K562 (cell line): ENCODE data around the gene PRM3. TPM values are rescaled to one million over a fixed set of nuclear protein-coding genes. Genes with fewer than 3 reads are reported as not detected.

Source experiments
- ATAC-seq: fragments of 200-7000 bp; cut with Tn5 transposase; 3 replicates; pipeline ENCODE4 v1.9.1; 2020; ENCODE audit warnings: moderate library complexity
- BruUV-seq: library from RNA; stranded (reverse); fragments of 400-500 nt; replicated peaks from 2 replicates; lab custom pipeline; 2021; lab: Mats Ljungman, UMichigan
- CTCF ChIA-PET: fragments of 300-600 bp; formaldehyde crosslinking; extraction: SDS; loops from one replicate; lab custom pipeline; 2021; ENCODE audit warnings: low intra/inter-chr PET ratio; lab: Yijun Ruan, JAX
- POLR2A ChIA-PET: fragments of 300-600, 350-650 bp; sonication (Branson Sonifier 250); formaldehyde crosslinking; extraction: SDS; loops from one replicate; lab custom pipeline; 2021; ENCODE audit warnings: antibody characterized with exemption, inconsistent platforms; lab: Yijun Ruan, JAX
- DNase-seq, 4 experiments: peaks; one replicate each; pipeline versions ENCODE4 v3.0.0 to v3.0.0-alpha.2; 2011 to 2018; ENCODE audit warnings: low spot score in 3 of 4, mixed read lengths in 3 of 4; ENCODE audit errors: extremely low read depth in 1 of 4
- FAIRE-seq: peaks from 2 replicates; lab custom pipeline; 2011; peaks lifted over from hg19 to GRCh38; lab: Jason Lieb, UNC
- H2AFZ ChIP-seq: 2 replicates; pipeline ENCODE4 v1.6.0; 2011; ENCODE audit warnings: low read depth, low read length, control low read depth, inconsistent platforms
- H3K27ac ChIP-seq: fragments of 200-600 bp; 3 replicates; pipeline ENCODE4 v1.8.0; 2011; ENCODE audit warnings: low read depth, mild to moderate bottlenecking, control low read depth, inconsistent platforms, low read length, moderate library complexity, mixed read lengths; ENCODE audit errors: extremely low read depth
- H3K27me3 ChIP-seq, 2 experiments: fragments of 300-600 bp in 1 of 2; 2 replicates in 1 of 2; 3 replicates in 1 of 2; pipeline versions ENCODE4 v1.6.0 to v1.8.0; 2011; ENCODE audit warnings: inconsistent platforms in 2 of 2, low read length in 2 of 2, mild to moderate bottlenecking in 1 of 2, mixed read lengths in 1 of 2, moderate library complexity in 1 of 2; ENCODE audit not compliant: control insufficient read depth in 2 of 2, insufficient read depth in 2 of 2
- H3K36me3 ChIP-seq: fragments of 300-600 bp; 3 replicates; pipeline ENCODE4 v1.8.0; 2011; ENCODE audit warnings: mild to moderate bottlenecking, low read length, inconsistent platforms; ENCODE audit not compliant: control insufficient read depth, insufficient read depth
- H3K4me1 ChIP-seq, 2 experiments: fragments of 200-600 bp in 1 of 2; replicated peaks in 1 of 2; 2 replicates in 1 of 2; 3 replicates in 1 of 2; pipeline versions ENCODE4 v1.5.1 to v1.8.0; 2011; ENCODE audit warnings: inconsistent platforms in 2 of 2, low read length in 2 of 2, mild to moderate bottlenecking in 1 of 2, mixed read lengths in 1 of 2, moderate library complexity in 1 of 2; ENCODE audit not compliant: control insufficient read depth in 2 of 2, insufficient read depth in 2 of 2
- H3K4me2 ChIP-seq: 2 replicates; pipeline ENCODE4 v1.6.1; 2011; ENCODE audit warnings: low read length, control low read depth, inconsistent platforms, mixed read lengths; ENCODE audit not compliant: insufficient read depth
- H3K4me3 ChIP-seq: fragments of 200-600 bp; sonication (generic), shearing (Covaris generic); 2 replicates; pipeline ENCODE4 v1.5.1; 2016; ENCODE audit warnings: control low read depth, inconsistent platforms
- H3K79me2 ChIP-seq: fragments of 200-600 bp; 3 replicates; pipeline ENCODE4 v1.8.0; 2011; ENCODE audit warnings: low read length, inconsistent platforms; ENCODE audit not compliant: control insufficient read depth, insufficient read depth
- H3K9ac ChIP-seq, 2 experiments: 2 replicates each; pipeline versions ENCODE4 v1.6.0 to v1.6.1; 2011; ENCODE audit warnings: low read depth in 2 of 2, low read length in 2 of 2, control low read depth in 1 of 2, inconsistent platforms in 1 of 2, mild to moderate bottlenecking in 1 of 2, mixed read lengths in 1 of 2; ENCODE audit not compliant: insufficient read depth in 1 of 2
- H3K9me1 ChIP-seq: one replicate; pipeline ENCODE4 v1.6.0; 2011; ENCODE audit warnings: inconsistent platforms, mild to moderate bottlenecking, low read length, moderate library complexity; ENCODE audit not compliant: control insufficient read depth, insufficient read depth
- H3K9me3 ChIP-seq: replicated peaks from 2 replicates; pipeline ENCODE4 v1.5.1; 2011; ENCODE audit warnings: low read depth, low read length, inconsistent platforms; ENCODE audit not compliant: control insufficient read depth, insufficient read depth
- H4K20me1 ChIP-seq: replicated peaks from 2 replicates; pipeline ENCODE4 v1.6.1; 2011; ENCODE audit warnings: low read length, inconsistent platforms, mixed read lengths; ENCODE audit not compliant: control insufficient read depth, insufficient read depth
- CCNT2 ChIP-seq: IDR thresholded peaks from 2 replicates; pipeline ENCODE4 v1.6.1; 2011; ENCODE audit warnings: borderline replicate concordance, low read depth, mild to moderate bottlenecking, moderate library complexity, mixed read lengths, low read length; ENCODE audit not compliant: insufficient read length; ENCODE audit errors: extremely low read depth
- CREM ChIP-seq: IDR thresholded peaks from 2 replicates; pipeline ENCODE4 v1.6.1; 2014; ENCODE audit warnings: antibody characterized with exemption, low read depth
- DPF2 ChIP-seq: fragments of 450-650 bp; IDR thresholded peaks from 2 replicates; pipeline ENCODE4 v1.6.1; 2016
- EHMT2 ChIP-seq: fragments of 450-650 bp; IDR thresholded peaks from 2 replicates; pipeline ENCODE4 v1.6.1; 2018; ENCODE audit warnings: antibody characterized with exemption
- HNRNPH1 ChIP-seq: fragments of 200-400 bp; formaldehyde crosslinking; optimal IDR thresholded peaks from 2 replicates; pipeline ENCODE3; 2017; ENCODE audit warnings: low read depth, mild to moderate bottlenecking, low read length, moderate library complexity
- ID3 ChIP-seq, 2 experiments: fragments of 250-450 bp in 1 of 2; fragments of 450-650 bp in 1 of 2; sonication (Bioruptor Pico) in 1 of 2; IDR thresholded peaks; 2 replicates each; pipeline versions ENCODE4 v1.6.1 to v1.8.0; 2016 to 2021; ENCODE audit warnings: mild to moderate bottlenecking in 2 of 2, moderate library complexity in 2 of 2, missing compliant biosample characterization in 1 of 2, missing genetic modification characterization in 1 of 2
- L3MBTL2 ChIP-seq: fragments of 450-650 bp; IDR thresholded peaks from 2 replicates; pipeline ENCODE4 v1.6.1; 2016; ENCODE audit warnings: mild to moderate bottlenecking, moderate library complexity
- LEF1 ChIP-seq: fragments of 450-650 bp; IDR thresholded peaks from 2 replicates; pipeline ENCODE4 v1.6.1; 2016; ENCODE audit warnings: mild to moderate bottlenecking
- MCM7 ChIP-seq, 2 experiments: fragments of 450-650 bp; IDR thresholded peaks; 2 replicates each; pipeline ENCODE4 v1.6.1; 2016 to 2018
- MIER1 ChIP-seq: fragments of 450-650 bp; IDR thresholded peaks from 2 replicates; pipeline ENCODE4 v1.6.1; 2016; ENCODE audit warnings: antibody characterized with exemption, mild to moderate bottlenecking, low read depth
- POLR2G ChIP-seq: fragments of 200-400 bp; formaldehyde crosslinking; IDR thresholded peaks from 2 replicates; pipeline ENCODE4 v1.6.1; 2017; ENCODE audit warnings: low read depth, mild to moderate bottlenecking, antibody characterized with exemption, low read length, moderate library complexity
- RBM14 ChIP-seq: fragments of 200-400 bp; formaldehyde crosslinking; IDR thresholded peaks from 2 replicates; pipeline ENCODE4 v1.6.1; 2018; ENCODE audit warnings: low read depth, mild to moderate bottlenecking, low read length, moderate library complexity, borderline replicate concordance; ENCODE audit not compliant: insufficient read depth
- SAFB2 ChIP-seq: fragments of 200-400 bp; formaldehyde crosslinking; IDR thresholded peaks from 2 replicates; pipeline ENCODE4 v1.6.1; 2018; ENCODE audit warnings: borderline replicate concordance, low read length, low read depth, moderate library complexity; ENCODE audit not compliant: severe bottlenecking
- SREBF2 ChIP-seq: sonication (generic); formaldehyde crosslinking; IDR thresholded peaks from 2 replicates; pipeline ENCODE4 v1.4.0; 2020; ENCODE audit warnings: mild to moderate bottlenecking, missing genetic modification reagents
- USF1 ChIP-seq: sonication (generic); formaldehyde crosslinking; IDR thresholded peaks from 2 replicates; pipeline ENCODE4 v1.9.0; 2022; ENCODE audit warnings: mild to moderate bottlenecking, missing genetic modification reagents
- ZBTB7A ChIP-seq: IDR thresholded peaks from 2 replicates; pipeline ENCODE4 v1.6.1; 2011; ENCODE audit warnings: low read depth, mild to moderate bottlenecking, low read length, moderate library complexity, borderline replicate concordance; ENCODE audit not compliant: control insufficient read depth
- ZC3H11A ChIP-seq: IDR thresholded peaks from 2 replicates; pipeline ENCODE4 v1.6.1; 2012; ENCODE audit warnings: low read depth, low read length, improper control_type of control experiment
- ZNF146 ChIP-seq: IDR thresholded peaks from one replicate; pipeline ENCODE4 v1.6.1; 2018; ENCODE audit warnings: missing compliant biosample characterization; ENCODE audit not compliant: unreplicated experiment
- ZNF778 ChIP-seq: fragments of 450-650 bp; formaldehyde crosslinking; IDR thresholded peaks from 2 replicates; pipeline ENCODE4 v1.4.0; 2020; ENCODE audit warnings: mild to moderate bottlenecking, moderate library complexity
- WGBS: fragments of 100-300 bp; shearing (Covaris generic); methylation state at CpG from one replicate; pipeline ENCODE4 v1.1.6; 2016; ENCODE audit warnings: low coverage, mixed read lengths; ENCODE audit not compliant: insufficient coverage; ENCODE audit errors: missing lambda C conversion rate; 5-methylcytosine and 5-hydroxymethylcytosine counted together
- in situ Hi-C: fragments of 300-500 bp; cut with MboI; formaldehyde crosslinking; loops from 4 replicates; pipeline ENCODE4 v1.15.0; 2018; ENCODE audit warnings: inconsistent platforms, mixed read lengths
- intact Hi-C: fragments of 100-400 bp; cut with micrococcal nuclease; formaldehyde crosslinking; loops from 2 replicates; pipeline ENCODE4 v1.14.2; 2022
- polyA plus RNA-seq, 8 experiments: library from polyadenylated mRNA; depleted of rRNA in 4 of 8; stranded (reverse) in 5 of 8; unstranded in 3 of 8; fragments of >200 nt; fragmentation: Nextera tagmentation in 2 of 8; fragmentation: Illumina TruSeq in 1 of 8; extraction: Ambion mirVana in 2 of 8; extraction: Trizol in 1 of 8; gene quantifications; 2 replicates each; pipeline versions ENCODE4 v1.2.1 to v1.2.3, GENCODE V29; 2011 to 2014; ENCODE audit warnings: inconsistent platforms in 1 of 8, missing spikeins in 1 of 8
- total RNA-seq, 7 experiments: library from RNA; depleted of rRNA in 6 of 7; stranded (reverse); fragments of >200 nt in 6 of 7; fragmentation: Illumina TruSeq in 2 of 7; extraction: Trizol in 2 of 7; gene quantifications; 2 replicates each; pipeline versions ENCODE4 v1.2.1 to v1.2.3, GENCODE V29; 2011 to 2021; ENCODE audit warnings: low replicate concordance in 1 of 7

The PRM3 gene
- total and polyA plus RNA-seq, 9 of the 15 experiments (the other 6 are each of a cell fraction or from before 2014, with no cell fraction given) = not detected

GRCh38 chr16:11274964-11275363 is 1.5 kb upstream of the PRM3 start:
- no peak for ATAC-seq
- H4K20me1 ChIP-seq = 0 out of 2 replicates have a peak, but pooled peaks cover 2% of the 10 kb centered on the region
- FAIRE-seq = no peak
- peaks cover 24 to 31% of the 10 kb centered on the region in 2 experiments; a peak in 4 of 5 replicates for H3K27me3 ChIP-seq
- no peak overlapping the region for H3K27ac ChIP-seq
- no peak overlapping the region for H3K9ac ChIP-seq
- H3K36me3 ChIP-seq = no peaks in the 10 kb centered on the region
- H3K79me2 ChIP-seq = no peaks in the 10 kb centered on the region
- ChIA-PET CTCF (no interaction called here), POLR2A (interaction anchor here (0.6 kb wide), 1 partner anchor 11 kb away, joined by 4 read pairs; no protein-coding TSS in a partner anchor)
- no TSS peak for BruUV-seq
- no peak overlapping the region for H3K4me2 ChIP-seq
- intact Hi-C loops = no loop called here
- in situ Hi-C loops = no loop called here
- DNase-seq = no peak
- no peaks in the 10 kb centered on the region for H3K9me1 ChIP-seq
- peaks cover 0 to 13% of the 10 kb centered on the region in 2 experiments; a peak in 1 of 5 replicates for H3K4me1 ChIP-seq
- 24% methylated on average over 7 of the region's 7 CpGs for WGBS
- no peak for TF ChIP-seq ZNF146 (CRISPR knock-in tag)
- no peak for TF ChIP-seq ZC3H11A
- TF ChIP-seq ZNF778 = no peak
- TF ChIP-seq RBM14 = no peak
- TF ChIP-seq EHMT2 = no peak
- TF ChIP-seq ID3 (CRISPR knock-in tag; IDR thresholded peaks at IDR 0.05) = no peak
- no peak for TF ChIP-seq ID3 (tag; IDR thresholded peaks at IDR 0.05)
- TF ChIP-seq USF1 (CRISPR knock-in tag) = no peak
- TF ChIP-seq SREBF2 = no peak
- no peak for TF ChIP-seq LEF1
- no peak for TF ChIP-seq ZBTB7A
- TF ChIP-seq SAFB2 = no peak
- TF ChIP-seq CREM = no peak
- TF ChIP-seq DPF2 = no peak
- TF ChIP-seq MIER1 = no peak
- TF ChIP-seq CCNT2 = no peak
- TF ChIP-seq MCM7 (IDR thresholded peaks at IDR 0.05) = no peak
- TF ChIP-seq HNRNPH1 = no peak
- TF ChIP-seq L3MBTL2 = no peak
- no peak for TF ChIP-seq POLR2G
- H2AFZ ChIP-seq = no peak overlapping the region
- no peak overlapping the region for H3K4me3 ChIP-seq
- no peaks in the 10 kb centered on the region for H3K9me3 ChIP-seq
